CD14-positive monocyte (primary cell): ENCODE results near the gene TARS1. TPM values are rescaled to one million over a fixed set of nuclear protein-coding genes. Genes with fewer than 3 reads are reported as not detected.
A peak's percentile ranks its signal among the peaks of the same experiment; 100 is the strongest.

ENCODE experiments used
- DNase-seq, 3 donors: peaks; one replicate each; pipeline ENCODE4 v3.0.0-alpha.2; 2011 to 2022
- H2AFZ ChIP-seq: 2 replicates; pipeline ENCODE4 v1.6.0; 2012; ENCODE audit warnings: mild to moderate bottlenecking, low read depth, low read length, inconsistent platforms; ENCODE audit not compliant: insufficient read depth, poor library complexity, severe bottlenecking
- H3K27ac ChIP-seq, 2 donors: 1 replicate in 1 of 2; 2 replicates in 1 of 2; pipeline ENCODE4 v1.5.1; 2012 to 2013; ENCODE audit warnings: low read length in 2 of 2, control low read depth in 1 of 2, inconsistent platforms in 1 of 2, low read depth in 1 of 2, mild to moderate bottlenecking in 1 of 2
- H3K27me3 ChIP-seq, 2 donors: one replicate each; pipeline versions ENCODE4 v1.6.0 to v1.6.1; 2011 to 2013; ENCODE audit warnings: low read length in 2 of 2; ENCODE audit not compliant: control insufficient read depth in 2 of 2, insufficient read depth in 2 of 2
- H3K36me3 ChIP-seq, 2 donors: replicated peaks in 1 of 2; 1 replicate in 1 of 2; 2 replicates in 1 of 2; pipeline versions ENCODE4 v1.5.1 to v1.6.1; 2012 to 2013; ENCODE audit warnings: low read length in 2 of 2, control low read depth in 1 of 2, inconsistent platforms in 1 of 2, mild to moderate bottlenecking in 1 of 2; ENCODE audit not compliant: insufficient read depth in 2 of 2, control insufficient read depth in 1 of 2
- H3K4me1 ChIP-seq, 2 donors: 1 replicate in 1 of 2; 2 replicates in 1 of 2; pipeline versions ENCODE4 v1.5.1 to v1.6.1; 2012 to 2013; ENCODE audit warnings: low read length in 2 of 2, control low read depth in 1 of 2, inconsistent platforms in 1 of 2, mild to moderate bottlenecking in 1 of 2, moderate library complexity in 1 of 2; ENCODE audit not compliant: insufficient read depth in 2 of 2, control insufficient read depth in 1 of 2
- H3K4me2 ChIP-seq: replicated peaks from 2 replicates; pipeline ENCODE3; 2012; ENCODE audit warnings: low read length, moderate library complexity, mild to moderate bottlenecking; ENCODE audit not compliant: poor library complexity, severe bottlenecking; ENCODE audit errors: extremely low read depth
- H3K4me3 ChIP-seq, 3 experiments: fragments of 200-600 bp in 1 of 3; sonication (generic) in 1 of 3; replicated peaks in 1 of 3; 1 replicate in 2 of 3; 2 replicates in 1 of 3; pipeline ENCODE4 v1.5.1; 2011 to 2013; ENCODE audit warnings: low read length in 3 of 3, mild to moderate bottlenecking in 3 of 3, control low read depth in 2 of 3, low read depth in 2 of 3, inconsistent platforms in 1 of 3, moderate library complexity in 1 of 3
- H3K79me2 ChIP-seq: 2 replicates; pipeline ENCODE4 v1.6.0; 2012; ENCODE audit warnings: mild to moderate bottlenecking, control low read depth, inconsistent platforms, low read length, moderate library complexity; ENCODE audit not compliant: insufficient read depth
- H3K9ac ChIP-seq: 2 replicates; pipeline ENCODE4 v1.6.0; 2017; ENCODE audit warnings: low read length, mild to moderate bottlenecking; ENCODE audit not compliant: insufficient read depth, poor library complexity, severe bottlenecking
- H3K9me3 ChIP-seq, 2 donors: replicated peaks in 1 of 2; 1 replicate in 1 of 2; 2 replicates in 1 of 2; pipeline versions ENCODE4 v1.5.1 to v1.6.1; 2012 to 2013; ENCODE audit warnings: low read length in 2 of 2, control low read depth in 1 of 2; ENCODE audit not compliant: control insufficient read depth in 1 of 2, insufficient read depth in 1 of 2
- H4K20me1 ChIP-seq: 2 replicates; pipeline ENCODE4 v1.6.0; 2012; ENCODE audit warnings: mild to moderate bottlenecking, low read length, control low read depth, moderate library complexity; ENCODE audit not compliant: insufficient read depth
- H3K27ac Mint-ChIP-seq, 7 donors: one replicate each; pipeline ENCODE4 v1.8.0; 2020; ENCODE audit warnings: mild to moderate bottlenecking in 7 of 7, mixed read lengths in 7 of 7, moderate library complexity in 6 of 7, inconsistent platforms in 2 of 7
- H3K27me3 Mint-ChIP-seq, 3 donors: one replicate each; pipeline ENCODE4 v1.8.0; 2021 to 2022; ENCODE audit warnings: low read depth in 3 of 3, mild to moderate bottlenecking in 3 of 3, mixed read lengths in 3 of 3, moderate library complexity in 3 of 3, inconsistent platforms in 1 of 3
- H3K36me3 Mint-ChIP-seq, 2 donors: one replicate each; pipeline ENCODE4 v1.8.0; 2020; ENCODE audit warnings: mixed read lengths in 2 of 2, inconsistent platforms in 1 of 2, mild to moderate bottlenecking in 1 of 2
- H3K4me1 Mint-ChIP-seq: one replicate; pipeline ENCODE4 v1.8.0; 2020; ENCODE audit warnings: mild to moderate bottlenecking, mixed read lengths
- H3K4me3 Mint-ChIP-seq, 2 donors: one replicate each; pipeline ENCODE4 v1.8.0; 2020; ENCODE audit warnings: mild to moderate bottlenecking in 2 of 2, mixed read lengths in 2 of 2, moderate library complexity in 1 of 2
- H3K9me3 Mint-ChIP-seq, 7 donors: one replicate each; pipeline ENCODE4 v1.8.0; 2020 to 2022; ENCODE audit warnings: mixed read lengths in 7 of 7, mild to moderate bottlenecking in 6 of 7, moderate library complexity in 6 of 7, inconsistent platforms in 2 of 7
- WGBS: methylation state at CpG from one replicate; pipeline ENCODE4 v1.1.5; 2013; ENCODE audit warnings: missing lambda C conversion rate; ENCODE audit not compliant: insufficient coverage; 5-methylcytosine and 5-hydroxymethylcytosine counted together
- intact Hi-C, 2 donors: fragments of 100-400 bp; cut with micrococcal nuclease; formaldehyde crosslinking; loops; one replicate each; pipeline versions ENCODE4 v1.15.0 to v1.15.1; 2023
- polyA minus RNA-seq: library from RNA; depleted of rRNA, polyadenylated mRNA; stranded (reverse); fragments of >200 nt; gene quantifications from 2 replicates; pipeline ENCODE4 v1.2.3, GENCODE V29; 2012
- polyA plus RNA-seq, 3 donors: library from polyadenylated mRNA; depleted of rRNA in 1 of 3; unstranded in 2 of 3; stranded (reverse) in 1 of 3; fragments of 300-500 nt in 2 of 3; fragments of >200 nt in 1 of 3; fragmentation: Illumina TruSeq in 2 of 3; gene quantifications; 1 replicate in 2 of 3; 2 replicates in 1 of 3; pipeline ENCODE4 v1.2.3, GENCODE V29; 2012 to 2021
- total RNA-seq, 12 experiments: library from RNA in 1 of 12; stranded (reverse) in 1 of 12; fragments of 120-200 nt in 1 of 12; gene quantifications; one replicate each; pipeline ENCODE4 v1.2.4 and lab custom pipeline; 2013 to 2026; ENCODE audit warnings: mixed read lengths in 6 of 12, inconsistent platforms in 1 of 12
- TF ChIP-seq, protein P1 (sequence below): fragments of 200-600 bp; IDR thresholded peaks from one replicate; pipeline ENCODE4 v1.8.0; 2022; ENCODE audit warnings: antibody characterized with exemption, mild to moderate bottlenecking

Gene TARS1
- 72.0 TPM for total RNA-seq (2013)
- polyA plus RNA-seq (10 to 100 TPM; 10.6 to 47.8 (median 39.8) TPM), polyA minus RNA-seq (11.8 and 22.6 TPM in 2 replicates), total RNA-seq (lab: John Stamatoyannopoulos, UW) (62.1 to 598 (median 87.3) reads per million in 11 experiments)

DNA sequence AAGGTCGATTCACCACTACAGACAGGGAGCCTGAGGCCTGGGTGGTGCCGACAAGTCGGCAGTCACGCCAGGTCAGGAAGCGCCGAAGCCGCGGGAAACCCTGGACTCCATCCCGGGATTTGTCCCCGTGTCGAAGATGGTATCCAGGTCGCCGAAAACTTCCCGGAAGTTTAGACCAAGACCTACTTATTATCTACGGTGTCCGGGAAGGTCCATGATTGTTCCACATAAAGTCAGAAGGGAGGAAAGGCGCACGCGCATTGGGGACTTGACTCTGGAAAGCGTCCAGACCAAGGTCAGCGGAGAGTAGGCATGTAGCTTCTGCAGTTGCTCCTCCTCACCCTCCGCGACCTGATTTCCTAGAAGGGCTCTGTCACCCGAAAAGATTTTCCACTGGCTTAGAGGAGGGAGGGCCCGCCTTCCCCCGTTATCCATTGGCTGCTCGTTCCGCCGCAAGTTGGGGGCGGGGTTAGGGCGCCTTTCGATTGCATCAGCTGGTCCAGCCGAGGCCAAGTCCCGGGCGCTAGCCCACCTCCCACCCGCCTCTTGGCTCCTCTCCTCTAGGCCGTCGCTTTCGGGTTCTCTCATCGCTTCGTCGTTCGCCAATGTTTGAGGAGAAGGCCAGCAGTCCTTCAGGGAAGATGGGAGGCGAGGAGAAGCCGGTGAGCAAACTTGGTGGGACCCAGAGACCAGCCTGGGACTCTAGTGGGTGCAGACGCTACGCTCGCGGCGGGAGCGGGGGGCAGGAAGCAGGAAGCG is at the start of gene TARS1:
TSS of gene TARS1 (plus strand) at position 484 of the 759 bp plus-strand sequence. CDS start at position 606, 122 bp downstream.
- Histone ChIP-seq H3K9ac (peak within 1 kb of the TSS; percentile 73), H3K9me3 (no peaks in the 10 kb centered on the region), H3K4me3 (peak within 1 kb of the TSS; percentile 69 to 90 (median 75)), H2AFZ (peak within 1 kb of the TSS; percentile 94), H3K36me3 (peaks cover 10 to 12% of the 10 kb centered on the region in 2 donors), H3K27ac (peak within 1 kb of the TSS; percentile 79 to 81), H3K4me2 (peak within 1 kb of the TSS; percentile 92), H3K4me1 (peaks cover 20 to 34% of the 10 kb centered on the region in 2 donors), H3K27me3 (no peaks in the 10 kb centered on the region), H4K20me1 (peaks cover 35% of the 10 kb centered on the region), H3K79me2 (peaks cover 60% of the 10 kb centered on the region)
- peak; percentile 98 to 100 (median 99) for DNase-seq
- TF ChIP-seq, protein P1, sequence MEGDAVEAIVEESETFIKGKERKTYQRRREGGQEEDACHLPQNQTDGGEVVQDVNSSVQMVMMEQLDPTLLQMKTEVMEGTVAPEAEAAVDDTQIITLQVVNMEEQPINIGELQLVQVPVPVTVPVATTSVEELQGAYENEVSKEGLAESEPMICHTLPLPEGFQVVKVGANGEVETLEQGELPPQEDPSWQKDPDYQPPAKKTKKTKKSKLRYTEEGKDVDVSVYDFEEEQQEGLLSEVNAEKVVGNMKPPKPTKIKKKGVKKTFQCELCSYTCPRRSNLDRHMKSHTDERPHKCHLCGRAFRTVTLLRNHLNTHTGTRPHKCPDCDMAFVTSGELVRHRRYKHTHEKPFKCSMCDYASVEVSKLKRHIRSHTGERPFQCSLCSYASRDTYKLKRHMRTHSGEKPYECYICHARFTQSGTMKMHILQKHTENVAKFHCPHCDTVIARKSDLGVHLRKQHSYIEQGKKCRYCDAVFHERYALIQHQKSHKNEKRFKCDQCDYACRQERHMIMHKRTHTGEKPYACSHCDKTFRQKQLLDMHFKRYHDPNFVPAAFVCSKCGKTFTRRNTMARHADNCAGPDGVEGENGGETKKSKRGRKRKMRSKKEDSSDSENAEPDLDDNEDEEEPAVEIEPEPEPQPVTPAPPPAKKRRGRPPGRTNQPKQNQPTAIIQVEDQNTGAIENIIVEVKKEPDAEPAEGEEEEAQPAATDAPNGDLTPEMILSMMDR = no peak
- H3K4me3 Mint-ChIP-seq = no peak within 1 kb of the TSS
- peaks cover 8 to 11% of the 10 kb centered on the region in 2 donors for H3K36me3 Mint-ChIP-seq
- H3K4me1 Mint-ChIP-seq = peaks cover 14% of the 10 kb centered on the region
- peaks cover 0 to 2% (median 0%) of the 10 kb centered on the region in 3 donors for H3K27me3 Mint-ChIP-seq
- H3K27ac Mint-ChIP-seq = no peak within 1 kb of the TSS
- H3K9me3 Mint-ChIP-seq = no peaks in the 10 kb centered on the region
- intact Hi-C loops = loop anchor here (10.0 kb wide), 2 partner anchors 1484 to 1494 kb away; partner anchors contain the start of gene DNAJC21 (in 1 of the 2)
- WGBS = 0% methylated on average over 18 of the region's 52 CpGs

DNA sequence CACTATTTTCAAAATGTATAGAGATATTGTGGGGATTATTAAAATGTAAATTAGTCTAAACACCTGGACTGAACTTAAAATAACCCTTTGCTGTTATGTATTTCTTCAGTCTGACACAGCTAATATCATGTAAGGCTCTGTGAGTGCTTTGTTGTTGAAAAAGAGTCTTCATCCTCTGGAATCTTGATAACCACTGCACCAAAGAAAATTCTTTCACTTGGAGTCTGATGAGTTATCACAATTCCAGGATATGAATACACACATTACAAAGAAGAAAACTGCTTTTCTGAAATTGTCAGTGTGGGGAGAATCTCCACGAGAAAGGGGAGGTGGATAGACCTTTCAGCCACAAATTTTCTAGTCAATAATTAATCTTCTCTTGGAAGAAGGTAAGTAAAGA is 42.3 kb upstream of the TARS1 start:
- no peaks in the 10 kb centered on the region for H3K4me1 ChIP-seq
- WGBS = no CpG with 5 or more reads among the region's 1 CpG
- Mint-ChIP-seq H3K4me3 (no peak overlapping the region), H3K4me1 (no peaks in the 10 kb centered on the region), H3K9me3 (peaks cover 0 to 5% (median 0%) of the 10 kb centered on the region in 7 donors), H3K27ac (no peak overlapping the region), H3K36me3 (no peaks in the 10 kb centered on the region), H3K27me3 (peaks cover 0 to 2% (median 1%) of the 10 kb centered on the region in 3 donors)
- DNase-seq = no peak
- H2AFZ ChIP-seq = no peak overlapping the region
- H3K9me3 ChIP-seq = no peaks in the 10 kb centered on the region
- no peaks in the 10 kb centered on the region for H4K20me1 ChIP-seq
- H3K27me3 ChIP-seq = no peaks in the 10 kb centered on the region
- TF ChIP-seq, protein P1 = no peak
- no peak overlapping the region for H3K4me2 ChIP-seq
- H3K9ac ChIP-seq = no peak overlapping the region
- H3K4me3 ChIP-seq = no peak overlapping the region
- intact Hi-C loops = no loop called here
- no peaks in the 10 kb centered on the region for H3K79me2 ChIP-seq
- no peaks in the 10 kb centered on the region for H3K36me3 ChIP-seq
- H3K27ac ChIP-seq = no peak overlapping the region
